Measurements from ENCODE around the gene ALOX5AP. TPM values are rescaled to one million over a fixed set of nuclear protein-coding genes. Genes with fewer than 3 reads are reported as not detected.

ALOX5AP gene
- total and polyA plus RNA-seq, 9 of the 15 experiments (the other 6 are each of a cell fraction or from before 2014, with no cell fraction given), result 0.31 TPM; not detected in 8

DNA sequence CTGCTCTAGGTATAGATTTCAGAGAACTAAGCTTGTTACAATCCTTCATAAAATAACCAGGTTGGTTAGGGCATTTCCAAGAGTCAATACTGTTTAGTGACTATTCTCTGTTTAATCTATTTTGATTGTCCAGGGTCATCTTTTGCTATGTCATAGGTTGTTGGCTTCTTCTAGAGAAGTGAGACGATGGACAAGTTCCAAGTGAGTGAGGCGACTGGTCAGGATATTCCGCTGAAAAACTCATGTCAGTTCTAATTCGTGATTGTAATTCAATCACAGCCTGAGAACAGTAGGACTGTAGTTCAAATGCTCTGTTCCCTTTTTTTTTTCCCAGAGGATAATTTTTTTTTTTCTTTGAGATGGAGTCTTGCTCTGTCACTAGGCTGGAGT lies 15.8 kb upstream of the ALOX5AP start:
- Histone ChIP-seq H3K79me2 (ENCODE audit: control insufficient read depth, insufficient read depth, low read length) (no peaks in the 10 kb centered on the region), H2AFZ (ENCODE audit: low read depth, low read length) (no peak overlapping the region), H3K4me1 (replicated peaks in 1 of 2; ENCODE audit: control insufficient read depth in 2 of 2, insufficient read depth in 2 of 2, low read length in 2 of 2) (no peaks in the 10 kb centered on the region), H3K27me3 (ENCODE audit: control insufficient read depth in 2 of 2, insufficient read depth in 2 of 2, low read length in 2 of 2) (peaks cover 0 to 9% of the 10 kb centered on the region in 2 experiments; a peak in 4 of 5 replicates), H3K9me3 (replicated peaks; ENCODE audit: control insufficient read depth, insufficient read depth, low read depth, low read length) (no peaks in the 10 kb centered on the region), H3K4me2 (ENCODE audit: insufficient read depth, low read length) (no peak overlapping the region), H3K27ac (ENCODE audit: extremely low read depth, low read depth, low read length) (no peak overlapping the region), H3K36me3 (ENCODE audit: control insufficient read depth, insufficient read depth, low read length) (no peaks in the 10 kb centered on the region), H4K20me1 (replicated peaks; ENCODE audit: control insufficient read depth, insufficient read depth, low read length) (no peaks in the 10 kb centered on the region), H3K9me1 (ENCODE audit: control insufficient read depth, insufficient read depth, low read length) (no peaks in the 10 kb centered on the region), H3K4me3 (no peak overlapping the region), H3K9ac (ENCODE audit: insufficient read depth in 1 of 2, low read depth in 2 of 2, low read length in 2 of 2) (no peak overlapping the region)
- CTCF ChIA-PET (ENCODE audit: low intra/inter-chr PET ratio), result no interaction called here
- TF ChIP-seq SNIP1 (IDR thresholded peaks at IDR 0.05; ENCODE audit: low read depth) (no peak), NFRKB (IDR thresholded peaks at IDR 0.05; ENCODE audit: low read depth) (no peak), DACH1 (IDR thresholded peaks at IDR 0.05; ENCODE audit: partially characterized antibody) (no peak), TRIM28 (IDR thresholded peaks at IDR 0.05) (no peak), HDAC2 (IDR thresholded peaks at IDR 0.05) (no peak), ZNF282 (CRISPR knock-in tag; IDR thresholded peaks at IDR 0.05) (no peak), SRSF1 (IDR thresholded peaks at IDR 0.05; ENCODE audit: low read depth, low read length) (no peak), ZNF146 (CRISPR knock-in tag; IDR thresholded peaks at IDR 0.05; ENCODE audit: unreplicated experiment) (no peak), POLR2A (conservative IDR thresholded peaks at IDR 0.05) (no peak), MAFF (IDR thresholded peaks at IDR 0.05; ENCODE audit: low read length) (no peak), NONO (IDR thresholded peaks at IDR 0.05; ENCODE audit: low read depth in 2 of 2, low read length in 1 of 2) (no peak), KLF13 (tag; IDR thresholded peaks at IDR 0.05; ENCODE audit: borderline replicate concordance, low read depth) (no peak), NR1H2 (CRISPR knock-in tag; IDR thresholded peaks at IDR 0.05) (no peak), NUFIP1 (IDR thresholded peaks at IDR 0.05; ENCODE audit: partially characterized antibody) (no peak)
- TF ChIP-seq, protein P1, sequence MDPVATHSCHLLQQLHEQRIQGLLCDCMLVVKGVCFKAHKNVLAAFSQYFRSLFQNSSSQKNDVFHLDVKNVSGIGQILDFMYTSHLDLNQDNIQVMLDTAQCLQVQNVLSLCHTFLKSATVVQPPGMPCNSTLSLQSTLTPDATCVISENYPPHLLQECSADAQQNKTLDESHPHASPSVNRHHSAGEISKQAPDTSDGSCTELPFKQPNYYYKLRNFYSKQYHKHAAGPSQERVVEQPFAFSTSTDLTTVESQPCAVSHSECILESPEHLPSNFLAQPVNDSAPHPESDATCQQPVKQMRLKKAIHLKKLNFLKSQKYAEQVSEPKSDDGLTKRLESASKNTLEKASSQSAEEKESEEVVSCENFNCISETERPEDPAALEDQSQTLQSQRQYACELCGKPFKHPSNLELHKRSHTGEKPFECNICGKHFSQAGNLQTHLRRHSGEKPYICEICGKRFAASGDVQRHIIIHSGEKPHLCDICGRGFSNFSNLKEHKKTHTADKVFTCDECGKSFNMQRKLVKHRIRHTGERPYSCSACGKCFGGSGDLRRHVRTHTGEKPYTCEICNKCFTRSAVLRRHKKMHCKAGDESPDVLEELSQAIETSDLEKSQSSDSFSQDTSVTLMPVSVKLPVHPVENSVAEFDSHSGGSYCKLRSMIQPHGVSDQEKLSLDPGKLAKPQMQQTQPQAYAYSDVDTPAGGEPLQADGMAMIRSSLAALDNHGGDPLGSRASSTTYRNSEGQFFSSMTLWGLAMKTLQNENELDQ (CRISPR knock-in tag; IDR thresholded peaks at IDR 0.05; ENCODE audit: borderline replicate concordance), result no peak
- intact Hi-C loops (cut with micrococcal nuclease) (no loop called here), in situ Hi-C loops (cut with MboI) (no loop called here)
- POLR2A ChIA-PET, result interaction anchor here (0.6 kb wide), 1 partner anchor 96 kb away, joined by 3 read pairs; no protein-coding TSS in a partner anchor
- no peak for FAIRE-seq
- BruUV-seq (replicated peaks), result no TSS peak
- WGBS (ENCODE audit: insufficient coverage, low coverage, missing lambda C conversion rate), result 0% methylated on average over 4 of the region's 4 CpGs
- no peak for ATAC-seq
- DNase-seq (ENCODE audit: extremely low read depth in 1 of 4, low spot score in 3 of 4), result no peak

Data from K562 (cell line).